Measurements from ENCODE around the gene NPTN.
A peak's percentile ranks its signal among the peaks of the same experiment; 100 is the strongest.

- TF ChIP-seq L3MBTL2 (conservative IDR thresholded peaks at IDR 0.05) (peak; percentile 79), ZNF384 (IDR thresholded peaks at IDR 0.05) (no peak), PKNOX1 (IDR thresholded peaks at IDR 0.05) (no peak), CTBP1 (IDR thresholded peaks at IDR 0.05; ENCODE audit: borderline replicate concordance) (no peak), ELF4 (IDR thresholded peaks at IDR 0.05) (no peak; the same call in 1 of the 2 replicates), FOXA1 (IDR thresholded peaks at IDR 0.05) (no peak), SP1 (IDR thresholded peaks at IDR 0.05) (no peak)
These were observed at the start of gene NPTN for GRCh38 chr15:73633111-73633990.

Data from HEK293T (cell line).